Measurements from ENCODE around the gene PLCL2.

- no peak for TF ChIP-seq CTCF (IDR thresholded peaks at IDR 0.05; ENCODE audit: extremely low read depth in 1 of 2, insufficient read depth in 1 of 2, low read depth in 1 of 2, low read length in 2 of 2)
- no peak for TF ChIP-seq EZH2 (IDR thresholded peaks at IDR 0.05; ENCODE audit: borderline replicate concordance, low read depth, low read length, severe bottlenecking)
- TF ChIP-seq POLR2A (IDR thresholded peaks at IDR 0.05; ENCODE audit: low read depth, low read length): no peak
- no peak for TF ChIP-seq GATA2 (IDR thresholded peaks at IDR 0.05; ENCODE audit: insufficient read depth, insufficient read length, low read depth, low read length)
- no peak for TF ChIP-seq POLR2AphosphoS5 (IDR thresholded peaks at IDR 0.05; ENCODE audit: insufficient read depth, low read depth, low read length)
- TF ChIP-seq, protein P1, sequence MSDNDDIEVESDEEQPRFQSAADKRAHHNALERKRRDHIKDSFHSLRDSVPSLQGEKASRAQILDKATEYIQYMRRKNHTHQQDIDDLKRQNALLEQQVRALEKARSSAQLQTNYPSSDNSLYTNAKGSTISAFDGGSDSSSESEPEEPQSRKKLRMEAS (IDR thresholded peaks at IDR 0.05; ENCODE audit: insufficient read depth, insufficient read length): no peak
- no peak for TF ChIP-seq JUN (IDR thresholded peaks at IDR 0.05; ENCODE audit: borderline replicate concordance, insufficient read depth, insufficient read length, low read depth)
- no peak for TF ChIP-seq MYC (IDR thresholded peaks at IDR 0.05; ENCODE audit: low read depth, low read length)
Observed at GRCh38 chr3:16893618-16894200, 9.0 kb downstream of the PLCL2 start.
